ENCODE data around the gene RANBP9. TPM values are rescaled to one million over a fixed set of nuclear protein-coding genes. Genes with fewer than 3 reads are reported as not detected.

The RANBP9 gene
- total and polyA plus RNA-seq, 2 experiments from 2014 or later: 12.1 to 31.8 TPM

DNA sequence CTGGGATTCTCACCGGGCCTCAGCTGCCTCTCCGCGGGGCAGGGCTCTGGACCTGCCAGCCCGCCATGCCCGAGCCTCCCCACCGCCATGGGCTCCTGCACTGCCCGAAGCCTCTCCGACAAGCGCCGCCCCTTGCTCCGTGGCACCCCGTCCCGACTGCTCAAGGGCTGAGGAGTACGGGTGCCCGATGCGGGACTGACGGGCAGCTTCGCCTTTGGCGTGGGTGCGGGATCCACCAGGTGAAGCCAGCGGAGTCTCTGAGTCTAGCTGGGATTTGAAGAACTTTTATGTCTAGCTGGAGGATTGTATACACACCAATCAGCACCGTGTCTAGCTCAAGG lies 5.3 kb upstream of the RANBP9 start (continued):
- TF ChIP-seq EZH2phosphoT487 (IDR thresholded peaks at IDR 0.05; ENCODE audit: unreplicated experiment) (no peak), NANOG (IDR thresholded peaks at IDR 0.05; ENCODE audit: borderline replicate concordance) (no peak), POLR2AphosphoS5 (IDR thresholded peaks at IDR 0.05; ENCODE audit: low read depth) (no peak)

DNA sequence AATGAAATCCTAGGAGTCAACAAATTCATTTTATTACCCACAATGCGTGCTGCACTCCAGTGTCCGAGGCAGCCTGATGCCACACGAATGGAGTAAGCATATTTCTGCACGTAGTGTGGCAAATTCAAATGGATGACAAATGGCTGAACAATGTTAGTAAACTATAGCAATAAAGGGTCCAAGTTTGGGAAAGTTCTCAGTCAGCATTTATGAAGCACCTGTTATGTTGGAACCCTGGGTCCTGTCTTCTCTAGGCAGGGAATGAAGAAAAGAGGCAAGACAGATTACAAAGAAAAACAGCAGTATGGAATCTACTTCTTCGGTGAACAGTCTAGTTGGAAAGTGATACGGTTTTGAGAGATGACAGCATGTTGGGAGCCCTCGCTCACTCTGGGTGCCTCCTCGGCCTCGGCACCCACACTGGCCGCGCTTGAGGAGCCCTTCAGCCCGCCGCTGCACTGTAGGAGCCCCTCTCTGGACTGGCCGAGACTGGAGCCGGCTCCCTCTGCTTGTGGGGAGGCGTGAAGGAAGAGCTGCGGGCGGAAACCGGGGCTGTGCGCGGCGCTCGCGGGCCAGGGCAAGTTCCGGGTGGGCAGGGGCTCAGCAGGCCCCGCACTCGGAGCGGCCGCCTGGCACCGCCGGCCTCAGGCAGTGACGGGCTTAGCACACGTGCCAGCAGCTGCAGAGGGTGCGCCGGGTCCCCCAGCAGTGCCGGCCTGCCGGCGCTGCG lies 4.8 kb upstream of the RANBP9 start:
- no peak overlapping the region for H3K4me3 Mint-ChIP-seq

DNA sequence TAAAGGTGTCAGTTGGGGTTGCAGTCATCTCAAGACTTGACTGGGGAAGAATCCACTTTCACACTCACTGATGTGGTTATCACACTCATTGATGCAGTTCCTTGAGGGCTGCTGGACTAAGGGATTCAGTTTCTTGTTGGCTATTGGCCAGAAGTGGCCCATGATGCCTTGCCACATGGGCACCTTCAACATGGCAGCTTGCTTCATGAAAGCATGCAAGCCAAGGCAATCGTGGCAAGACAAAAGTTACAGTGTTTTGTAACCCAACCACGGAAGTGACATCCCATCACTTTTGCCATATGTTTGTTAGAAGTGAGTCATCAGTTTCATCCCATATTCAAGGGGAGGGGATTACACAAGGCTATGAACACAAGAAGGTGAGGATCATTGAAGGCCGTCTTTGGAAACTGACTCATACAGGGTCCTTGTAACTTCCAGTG lies 3.8 kb upstream of the RANBP9 start:
- Histone ChIP-seq H3K27ac (ENCODE audit: low read depth) (no peak overlapping the region), H3K79me2 (replicated peaks; ENCODE audit: insufficient read depth) (peaks cover 4% of the 10 kb centered on the region), H3K27me3 (ENCODE audit: insufficient read depth) (no peaks in the 10 kb centered on the region), H4K20me1 (replicated peaks; ENCODE audit: insufficient read depth) (no peaks in the 10 kb centered on the region), H3K9me2 (ENCODE audit: insufficient read depth) (0 out of 2 replicates have a peak, but pooled peaks cover 4% of the 10 kb centered on the region), H3K36me3 (ENCODE audit: insufficient read depth) (no peaks in the 10 kb centered on the region; the same call in 1 of the 2 replicates), H3F3A (replicated peaks; ENCODE audit: low read depth) (no peaks in the 10 kb centered on the region), H3K4me3 (no peak overlapping the region), H2AFZ (no peak overlapping the region), H3K4me1 (ENCODE audit: insufficient read depth) (peaks cover 5% of the 10 kb centered on the region), H3K4me2 (no peak overlapping the region)
- H3K4me3 Mint-ChIP-seq: no peak overlapping the region; the same call in 2 of the 3 replicates
- ATAC-seq: no peak
- no peak for DNase-seq (ENCODE audit: low spot score)
- H3K36me3 Mint-ChIP-seq (ENCODE audit: low read depth): peaks cover 22% of the 10 kb centered on the region
- peaks cover 11% of the 10 kb centered on the region for H3K4me1 Mint-ChIP-seq
- H3K27ac Mint-ChIP-seq: no peak overlapping the region
- H3K9me3 Mint-ChIP-seq: peaks cover 24% of the 10 kb centered on the region
- no peaks in the 10 kb centered on the region for H3K27me3 Mint-ChIP-seq (ENCODE audit: insufficient read depth, low read depth, poor library complexity)
- no peak for TF ChIP-seq STAT1 (IDR thresholded peaks at IDR 0.05; ENCODE audit: unreplicated experiment)
- TF ChIP-seq, protein P1, sequence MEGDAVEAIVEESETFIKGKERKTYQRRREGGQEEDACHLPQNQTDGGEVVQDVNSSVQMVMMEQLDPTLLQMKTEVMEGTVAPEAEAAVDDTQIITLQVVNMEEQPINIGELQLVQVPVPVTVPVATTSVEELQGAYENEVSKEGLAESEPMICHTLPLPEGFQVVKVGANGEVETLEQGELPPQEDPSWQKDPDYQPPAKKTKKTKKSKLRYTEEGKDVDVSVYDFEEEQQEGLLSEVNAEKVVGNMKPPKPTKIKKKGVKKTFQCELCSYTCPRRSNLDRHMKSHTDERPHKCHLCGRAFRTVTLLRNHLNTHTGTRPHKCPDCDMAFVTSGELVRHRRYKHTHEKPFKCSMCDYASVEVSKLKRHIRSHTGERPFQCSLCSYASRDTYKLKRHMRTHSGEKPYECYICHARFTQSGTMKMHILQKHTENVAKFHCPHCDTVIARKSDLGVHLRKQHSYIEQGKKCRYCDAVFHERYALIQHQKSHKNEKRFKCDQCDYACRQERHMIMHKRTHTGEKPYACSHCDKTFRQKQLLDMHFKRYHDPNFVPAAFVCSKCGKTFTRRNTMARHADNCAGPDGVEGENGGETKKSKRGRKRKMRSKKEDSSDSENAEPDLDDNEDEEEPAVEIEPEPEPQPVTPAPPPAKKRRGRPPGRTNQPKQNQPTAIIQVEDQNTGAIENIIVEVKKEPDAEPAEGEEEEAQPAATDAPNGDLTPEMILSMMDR (conservative IDR thresholded peaks at IDR 0.05; ENCODE audit: low read depth in 2 of 2): no peak
- no peak for TF ChIP-seq JUNB (IDR thresholded peaks at IDR 0.05; ENCODE audit: unreplicated experiment)
- TF ChIP-seq CREB1 (CRISPR knock-in tag; IDR thresholded peaks at IDR 0.05; ENCODE audit: low read depth): no peak
- no peak for TF ChIP-seq ZNF331 (CRISPR knock-in tag; IDR thresholded peaks at IDR 0.05; ENCODE audit: low read depth)
- TF ChIP-seq EZH2 (IDR thresholded peaks at IDR 0.05; ENCODE audit: low read depth, unreplicated experiment): no peak
- TF ChIP-seq ZNF114 (CRISPR knock-in tag; IDR thresholded peaks at IDR 0.05): no peak
- TF ChIP-seq, protein P2, sequence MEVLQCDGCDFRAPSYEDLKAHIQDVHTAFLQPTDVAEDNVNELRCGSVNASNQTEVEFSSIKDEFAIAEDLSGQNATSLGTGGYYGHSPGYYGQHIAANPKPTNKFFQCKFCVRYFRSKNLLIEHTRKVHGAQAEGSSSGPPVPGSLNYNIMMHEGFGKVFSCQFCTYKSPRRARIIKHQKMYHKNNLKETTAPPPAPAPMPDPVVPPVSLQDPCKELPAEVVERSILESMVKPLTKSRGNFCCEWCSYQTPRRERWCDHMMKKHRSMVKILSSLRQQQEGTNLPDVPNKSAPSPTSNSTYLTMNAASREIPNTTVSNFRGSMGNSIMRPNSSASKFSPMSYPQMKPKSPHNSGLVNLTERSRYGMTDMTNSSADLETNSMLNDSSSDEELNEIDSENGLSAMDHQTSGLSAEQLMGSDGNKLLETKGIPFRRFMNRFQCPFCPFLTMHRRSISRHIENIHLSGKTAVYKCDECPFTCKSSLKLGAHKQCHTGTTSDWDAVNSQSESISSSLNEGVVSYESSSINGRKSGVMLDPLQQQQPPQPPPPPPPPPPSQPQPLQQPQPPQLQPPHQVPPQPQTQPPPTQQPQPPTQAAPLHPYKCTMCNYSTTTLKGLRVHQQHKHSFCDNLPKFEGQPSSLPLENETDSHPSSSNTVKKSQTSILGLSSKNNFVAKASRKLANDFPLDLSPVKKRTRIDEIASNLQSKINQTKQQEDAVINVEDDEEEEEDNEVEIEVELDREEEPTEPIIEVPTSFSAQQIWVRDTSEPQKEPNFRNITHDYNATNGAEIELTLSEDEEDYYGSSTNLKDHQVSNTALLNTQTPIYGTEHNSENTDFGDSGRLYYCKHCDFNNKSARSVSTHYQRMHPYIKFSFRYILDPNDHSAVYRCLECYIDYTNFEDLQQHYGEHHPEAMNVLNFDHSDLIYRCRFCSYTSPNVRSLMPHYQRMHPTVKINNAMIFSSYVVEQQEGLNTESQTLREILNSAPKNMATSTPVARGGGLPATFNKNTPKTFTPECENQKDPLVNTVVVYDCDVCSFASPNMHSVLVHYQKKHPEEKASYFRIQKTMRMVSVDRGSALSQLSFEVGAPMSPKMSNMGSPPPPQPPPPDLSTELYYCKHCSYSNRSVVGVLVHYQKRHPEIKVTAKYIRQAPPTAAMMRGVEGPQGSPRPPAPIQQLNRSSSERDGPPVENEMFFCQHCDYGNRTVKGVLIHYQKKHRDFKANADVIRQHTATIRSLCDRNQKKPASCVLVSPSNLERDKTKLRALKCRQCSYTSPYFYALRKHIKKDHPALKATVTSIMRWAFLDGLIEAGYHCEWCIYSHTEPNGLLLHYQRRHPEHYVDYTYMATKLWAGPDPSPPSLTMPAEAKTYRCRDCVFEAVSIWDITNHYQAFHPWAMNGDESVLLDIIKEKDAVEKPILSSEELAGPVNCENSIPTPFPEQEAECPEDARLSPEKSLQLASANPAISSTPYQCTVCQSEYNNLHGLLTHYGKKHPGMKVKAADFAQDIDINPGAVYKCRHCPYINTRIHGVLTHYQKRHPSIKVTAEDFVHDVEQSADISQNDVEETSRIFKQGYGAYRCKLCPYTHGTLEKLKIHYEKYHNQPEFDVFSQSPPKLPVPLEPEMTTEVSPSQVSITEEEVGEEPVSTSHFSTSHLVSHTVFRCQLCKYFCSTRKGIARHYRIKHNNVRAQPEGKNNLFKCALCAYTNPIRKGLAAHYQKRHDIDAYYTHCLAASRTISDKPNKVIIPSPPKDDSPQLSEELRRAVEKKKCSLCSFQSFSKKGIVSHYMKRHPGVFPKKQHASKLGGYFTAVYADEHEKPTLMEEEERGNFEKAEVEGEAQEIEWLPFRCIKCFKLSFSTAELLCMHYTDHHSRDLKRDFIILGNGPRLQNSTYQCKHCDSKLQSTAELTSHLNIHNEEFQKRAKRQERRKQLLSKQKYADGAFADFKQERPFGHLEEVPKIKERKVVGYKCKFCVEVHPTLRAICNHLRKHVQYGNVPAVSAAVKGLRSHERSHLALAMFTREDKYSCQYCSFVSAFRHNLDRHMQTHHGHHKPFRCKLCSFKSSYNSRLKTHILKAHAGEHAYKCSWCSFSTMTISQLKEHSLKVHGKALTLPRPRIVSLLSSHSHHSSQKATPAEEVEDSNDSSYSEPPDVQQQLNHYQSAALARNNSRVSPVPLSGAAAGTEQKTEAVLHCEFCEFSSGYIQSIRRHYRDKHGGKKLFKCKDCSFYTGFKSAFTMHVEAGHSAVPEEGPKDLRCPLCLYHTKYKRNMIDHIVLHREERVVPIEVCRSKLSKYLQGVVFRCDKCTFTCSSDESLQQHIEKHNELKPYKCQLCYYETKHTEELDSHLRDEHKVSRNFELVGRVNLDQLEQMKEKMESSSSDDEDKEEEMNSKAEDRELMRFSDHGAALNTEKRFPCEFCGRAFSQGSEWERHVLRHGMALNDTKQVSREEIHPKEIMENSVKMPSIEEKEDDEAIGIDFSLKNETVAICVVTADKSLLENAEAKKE (CRISPR knock-in tag; IDR thresholded peaks at IDR 0.05): no peak

More for the DNA sequence above, 4.8 kb upstream of the RANBP9 start:
- no peak for TF ChIP-seq JUNB (IDR thresholded peaks at IDR 0.05; ENCODE audit: unreplicated experiment)
- no peak for TF ChIP-seq EZH2 (IDR thresholded peaks at IDR 0.05; ENCODE audit: low read depth, unreplicated experiment)
- Mint-ChIP-seq H3K27ac (no peak overlapping the region), H3K36me3 (ENCODE audit: low read depth) (peaks cover 22% of the 10 kb centered on the region), H3K9me3 (peaks cover 24% of the 10 kb centered on the region), H3K27me3 (ENCODE audit: insufficient read depth, low read depth, poor library complexity) (no peaks in the 10 kb centered on the region), H3K4me1 (peaks cover 12% of the 10 kb centered on the region)
- Histone ChIP-seq H3K79me2 (replicated peaks; ENCODE audit: insufficient read depth) (no peaks in the 10 kb centered on the region), H3K4me3 (no peak overlapping the region), H3F3A (replicated peaks; ENCODE audit: low read depth) (no peaks in the 10 kb centered on the region), H3K9me2 (ENCODE audit: insufficient read depth) (0 out of 2 replicates have a peak, but pooled peaks cover 4% of the 10 kb centered on the region), H4K20me1 (replicated peaks; ENCODE audit: insufficient read depth) (no peaks in the 10 kb centered on the region), H3K27ac (ENCODE audit: low read depth) (no peak overlapping the region), H3K36me3 (ENCODE audit: insufficient read depth) (no peaks in the 10 kb centered on the region; the same call in 1 of the 2 replicates), H3K4me1 (ENCODE audit: insufficient read depth) (peaks cover 5% of the 10 kb centered on the region), H2AFZ (no peak overlapping the region), H3K27me3 (ENCODE audit: insufficient read depth) (no peaks in the 10 kb centered on the region), H3K4me2 (no peak overlapping the region)
- ATAC-seq (no peak), DNase-seq (ENCODE audit: low spot score) (no peak)
